HG02970 (cell line): ENCODE data around the gene SLFN13.
"Not testable (repeated sequence)": the region's sequence is repeated elsewhere in the genome, so short reads cannot be mapped to it uniquely, and the experiment has no call there.

Experiments
- ATAC-seq: cut with Tn5 transposase; IDR thresholded peaks from one replicate; pipeline ENCODE4 v1.9.1; 2021; ENCODE audit warnings: mild to moderate bottlenecking, moderate library complexity, moderate number of reproducible peaks; ENCODE audit not compliant: unreplicated experiment, low FRiP score

The SLFN13 gene, protein sequence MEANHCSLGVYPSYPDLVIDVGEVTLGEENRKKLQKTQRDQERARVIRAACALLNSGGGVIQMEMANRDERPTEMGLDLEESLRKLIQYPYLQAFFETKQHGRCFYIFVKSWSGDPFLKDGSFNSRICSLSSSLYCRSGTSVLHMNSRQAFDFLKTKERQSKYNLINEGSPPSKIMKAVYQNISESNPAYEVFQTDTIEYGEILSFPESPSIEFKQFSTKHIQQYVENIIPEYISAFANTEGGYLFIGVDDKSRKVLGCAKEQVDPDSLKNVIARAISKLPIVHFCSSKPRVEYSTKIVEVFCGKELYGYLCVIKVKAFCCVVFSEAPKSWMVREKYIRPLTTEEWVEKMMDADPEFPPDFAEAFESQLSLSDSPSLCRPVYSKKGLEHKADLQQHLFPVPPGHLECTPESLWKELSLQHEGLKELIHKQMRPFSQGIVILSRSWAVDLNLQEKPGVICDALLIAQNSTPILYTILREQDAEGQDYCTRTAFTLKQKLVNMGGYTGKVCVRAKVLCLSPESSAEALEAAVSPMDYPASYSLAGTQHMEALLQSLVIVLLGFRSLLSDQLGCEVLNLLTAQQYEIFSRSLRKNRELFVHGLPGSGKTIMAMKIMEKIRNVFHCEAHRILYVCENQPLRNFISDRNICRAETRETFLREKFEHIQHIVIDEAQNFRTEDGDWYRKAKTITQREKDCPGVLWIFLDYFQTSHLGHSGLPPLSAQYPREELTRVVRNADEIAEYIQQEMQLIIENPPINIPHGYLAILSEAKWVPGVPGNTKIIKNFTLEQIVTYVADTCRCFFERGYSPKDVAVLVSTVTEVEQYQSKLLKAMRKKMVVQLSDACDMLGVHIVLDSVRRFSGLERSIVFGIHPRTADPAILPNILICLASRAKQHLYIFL

DNA sequence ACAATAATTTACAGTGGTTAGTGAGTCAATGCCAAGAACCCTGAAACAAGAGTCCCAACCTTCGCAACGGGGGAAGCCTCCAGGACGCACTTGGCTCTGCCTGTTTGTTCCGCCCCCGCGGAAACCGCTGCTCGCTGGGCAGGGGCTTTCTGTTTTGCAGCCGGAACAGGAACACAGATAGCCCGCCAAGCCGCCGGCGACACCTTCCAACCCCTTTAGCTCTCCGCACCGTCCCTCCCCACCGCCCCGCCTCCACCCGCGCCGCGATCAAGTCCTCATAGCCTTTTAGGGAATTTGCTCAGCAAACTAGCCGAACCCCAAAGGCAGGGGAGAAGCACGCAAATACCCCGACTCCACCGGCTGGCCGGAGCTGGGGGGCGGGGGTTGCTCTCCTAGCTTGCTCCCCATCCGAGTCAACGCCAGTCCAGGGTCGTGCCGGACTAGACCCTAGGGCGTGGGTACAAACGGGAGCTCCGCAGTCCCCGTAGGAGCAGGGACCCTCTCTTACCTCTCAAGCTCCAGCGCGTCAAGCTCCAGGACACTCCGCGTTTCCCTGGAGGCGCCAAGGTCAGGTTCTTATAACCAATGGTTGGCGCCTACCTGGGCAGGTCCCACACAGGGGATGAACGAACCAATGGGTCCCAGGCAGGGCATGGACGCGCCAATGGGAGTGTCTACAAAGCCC is at the start of gene SLFN13:
Gene SLFN13, minus strand, starts transcription at position 553 of the 685 bp plus-strand sequence. CDS start 3,086 bp downstream, outside the sequence.
- peak; percentile 65 for ATAC-seq

DNA sequence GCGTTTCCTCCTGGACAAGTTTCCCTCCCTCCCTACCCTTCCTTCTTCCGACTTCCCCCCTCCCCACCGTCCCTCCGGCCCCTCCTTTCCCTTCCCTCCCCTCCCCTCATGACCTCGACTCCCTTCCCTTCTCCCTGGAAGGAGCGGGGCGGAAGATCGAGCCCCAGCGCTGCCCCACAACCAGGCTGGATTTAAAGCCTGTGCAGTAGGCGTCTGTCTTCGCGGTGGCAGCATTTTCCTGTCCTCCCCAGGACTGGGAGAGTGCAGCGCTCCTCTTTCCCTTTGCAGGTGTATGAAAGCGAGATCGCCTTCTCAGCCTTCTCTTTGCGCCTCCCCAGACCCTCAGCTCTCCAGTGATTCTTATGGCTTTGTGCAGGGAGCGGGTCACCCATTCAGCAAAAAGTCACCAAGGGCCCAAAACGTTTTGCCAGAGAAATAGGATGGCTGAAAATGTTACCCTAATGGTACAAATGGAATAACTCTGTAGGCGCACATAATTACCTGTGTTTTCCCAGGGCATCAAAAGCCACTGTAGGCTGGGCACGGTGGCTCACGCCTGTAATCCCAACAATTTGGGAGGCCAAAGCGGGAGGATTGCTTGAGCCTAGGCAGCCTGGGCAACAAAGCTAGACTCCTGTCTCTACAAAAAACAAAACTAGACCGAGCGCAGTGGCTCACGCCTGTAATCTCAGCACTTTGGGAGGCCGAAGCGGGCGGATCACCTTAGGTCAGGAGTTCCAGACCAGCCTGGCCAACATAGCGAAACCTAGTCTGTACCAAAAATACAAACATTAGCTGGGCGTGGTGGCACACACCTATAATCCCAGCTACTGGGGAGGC is 48.1 kb upstream of the SLFN13 start:
- ATAC-seq = no peak

DNA sequence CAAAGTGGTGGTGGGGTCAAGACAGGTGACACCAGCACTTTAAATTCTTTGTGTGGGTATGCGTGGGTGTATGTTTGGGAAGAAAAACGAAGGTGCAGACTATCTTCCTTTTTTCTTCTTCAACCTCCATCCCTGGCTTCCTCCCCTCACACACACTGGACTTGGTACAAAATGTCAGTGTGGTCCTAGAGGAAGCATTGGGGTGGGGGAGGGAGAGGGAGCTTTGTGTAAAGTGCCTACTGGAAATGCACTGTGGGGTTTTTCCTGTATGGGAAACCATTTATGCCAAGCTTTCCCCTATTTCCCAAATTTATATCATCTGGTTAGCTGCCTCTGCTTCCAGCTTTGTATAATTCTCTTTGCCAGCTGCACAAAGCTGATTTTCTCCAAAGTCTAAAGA is 44.5 kb upstream of the SLFN13 start:
- ATAC-seq = no peak

GRCh38 chr17:35491417-35491816 is 42.9 kb upstream of the SLFN13 start:
- ATAC-seq = no peak

GRCh38 chr17:35489944-35490343 is 41.4 kb upstream of the SLFN13 start:
- ATAC-seq = no peak

GRCh38 chr17:35488991-35489390 is 40.4 kb upstream of the SLFN13 start:
- ATAC-seq = no peak

GRCh38 chr17:35486920-35487732 is 38.6 kb upstream of the SLFN13 start:
- ATAC-seq = no peak

GRCh38 chr17:35479271-35479670 is 30.7 kb upstream of the SLFN13 start:
- ATAC-seq = no peak

GRCh38 chr17:35477248-35477647 is 28.7 kb upstream of the SLFN13 start:
- no peak for ATAC-seq

DNA sequence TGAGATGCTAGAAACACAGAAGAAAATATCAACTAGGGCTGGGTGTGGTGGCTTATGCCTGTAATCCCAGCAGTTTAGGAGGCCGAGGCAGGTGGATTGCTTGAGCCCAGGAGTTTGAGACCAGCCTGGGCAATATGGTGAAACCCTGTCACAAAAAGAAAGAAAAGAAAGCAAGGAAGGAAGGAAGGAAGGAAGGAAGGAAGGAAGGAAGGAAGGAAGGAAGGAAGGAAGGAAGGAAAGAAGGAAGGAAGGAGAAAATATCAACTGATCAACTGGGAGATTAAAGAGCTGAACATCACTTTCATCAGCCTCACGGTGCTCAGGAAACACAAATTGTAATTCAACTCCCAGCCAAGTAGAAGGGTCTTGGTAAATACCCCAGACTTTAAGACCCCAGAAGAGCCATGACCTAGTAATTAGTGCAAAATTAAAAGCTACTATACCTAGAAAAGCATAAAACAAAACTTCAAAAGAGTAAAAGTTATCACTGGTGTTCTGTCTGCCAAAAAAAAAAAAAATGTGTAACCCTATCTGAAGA is 27.8 kb upstream of the SLFN13 start:
- ATAC-seq = no peak

DNA sequence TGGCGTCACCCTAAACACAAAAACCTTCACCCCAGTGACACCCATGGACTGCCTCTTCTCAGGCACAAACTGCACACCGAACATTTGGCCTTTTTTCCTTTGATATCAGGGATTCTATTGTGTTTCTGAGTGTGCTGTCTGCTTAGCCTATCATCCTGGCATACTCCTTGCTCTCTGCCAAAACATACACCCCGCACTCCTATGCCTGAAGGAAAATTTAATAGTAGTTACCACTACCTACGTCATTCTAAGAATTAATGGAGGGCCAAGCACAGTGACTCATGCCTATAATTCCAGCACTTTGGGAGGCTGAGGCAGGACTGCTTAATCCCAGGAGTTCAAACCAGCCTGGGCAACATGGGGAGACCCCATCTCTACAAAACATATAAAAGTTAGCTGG is 19.9 kb upstream of the SLFN13 start:
- no peak for ATAC-seq

DNA sequence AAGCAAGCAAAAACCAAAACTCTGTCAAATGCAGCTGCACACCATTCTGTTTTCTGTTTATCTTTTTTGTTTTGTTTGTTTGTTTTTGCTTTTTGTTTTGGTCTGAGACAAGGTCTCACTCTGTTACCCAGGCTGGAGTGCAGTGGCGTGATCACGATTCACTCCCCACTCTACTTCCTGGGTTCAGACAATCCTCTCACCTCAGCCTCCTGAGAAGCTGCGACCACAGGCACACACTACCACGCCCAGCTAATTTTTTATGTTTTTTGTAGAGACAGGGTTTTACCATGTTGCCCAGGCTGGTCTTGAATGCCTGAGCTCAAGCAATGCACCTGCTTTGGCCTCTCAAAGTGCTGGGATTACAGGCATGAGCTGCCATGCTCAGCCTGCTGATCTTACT is 19.3 kb upstream of the SLFN13 start:
- no peak for ATAC-seq

- ATAC-seq = peak; percentile 72
Measured at GRCh38 chr17:35460354-35460851, 11.8 kb upstream of the SLFN13 start.

DNA sequence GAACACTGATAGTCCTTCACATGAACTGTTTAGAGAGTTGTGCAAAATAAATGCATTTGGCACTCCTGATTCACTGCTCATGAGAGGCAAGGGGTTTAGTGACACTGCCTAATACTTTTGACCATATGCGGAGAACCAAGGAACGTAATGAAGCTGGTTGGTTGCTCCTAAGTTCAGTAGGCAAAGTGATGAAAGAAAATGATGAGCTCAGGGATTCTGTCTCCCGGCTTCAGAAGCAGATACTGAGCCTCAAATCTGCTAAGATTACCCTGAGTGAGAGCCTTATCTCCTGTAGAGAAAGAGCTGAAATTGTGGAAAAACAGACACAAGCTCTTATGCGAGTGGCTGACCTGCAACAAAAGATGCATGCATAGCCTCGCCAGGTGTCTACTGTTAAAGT is 5.5 kb upstream of the SLFN13 start:
- ATAC-seq = not testable (repeated sequence)

GRCh38 chr17:35453171-35453570 is 4.6 kb upstream of the SLFN13 start:
- ATAC-seq = no peak

DNA sequence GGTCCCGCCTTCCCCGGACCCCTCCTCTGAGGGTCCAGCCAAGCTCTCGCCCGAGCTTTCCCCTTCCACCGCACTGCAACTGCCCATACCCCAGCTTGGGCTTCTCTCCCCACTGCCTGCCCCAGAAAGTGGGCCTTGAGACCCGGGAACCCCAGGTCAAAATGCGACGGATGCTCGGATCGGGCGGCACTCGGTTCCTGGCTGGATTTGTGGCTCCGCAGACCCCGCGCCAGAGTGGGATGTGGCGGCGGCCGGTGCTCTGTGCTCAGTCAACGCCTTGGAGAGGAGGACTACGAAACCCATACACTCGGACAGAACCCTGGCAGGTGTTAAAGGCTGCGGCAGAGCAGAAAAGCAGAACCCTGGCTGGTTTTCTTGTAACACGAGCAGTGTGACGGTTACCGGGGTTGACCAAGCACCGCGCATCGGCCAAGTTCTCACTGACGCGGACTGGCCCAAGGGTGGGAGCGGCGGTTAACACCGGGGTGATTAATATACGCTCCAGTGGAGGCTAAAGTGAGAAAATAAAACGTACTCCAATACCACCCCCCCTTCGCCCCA is 885 bp upstream of the SLFN13 start:
- no peak for ATAC-seq

GRCh38 chr17:35448899-35449227 is 297 bp upstream of the SLFN13 start:
- ATAC-seq = no peak

- no peak for ATAC-seq
Measured at GRCh38 chr17:35447499-35447898, 1.1 kb downstream of the SLFN13 start.

GRCh38 chr17:35438433-35438832 is 10.1 kb downstream of the SLFN13 start:
- ATAC-seq = no peak
